DMS79 treated with DMSO at 0.1 percent for 48 hours (cell line): ENCODE data around the gene PKLR.
"Not testable (repeated sequence)": the region's sequence is repeated elsewhere in the genome, so short reads cannot be mapped to it uniquely, and the experiment has no call there.

Experiments used
- DNase-seq: peaks from one replicate; lab custom pipeline; 2025; lab: John Stamatoyannopoulos, UW

The PKLR gene

GRCh38 chr1:155301342-155301841, at the start of gene PKLR:
TSS of gene PKLR (minus strand) at chr1:155301438. CDS start at chr1:155301395, 43 bp downstream.
- no peak for DNase-seq

GRCh38 chr1:155342842-155343241, 41.6 kb upstream of the PKLR start:
- DNase-seq, result no peak

- DNase-seq, result no peak
Measured at GRCh38 chr1:155339515-155340097, 38.4 kb upstream of the PKLR start.

- no peak for DNase-seq
Measured at GRCh38 chr1:155334962-155335361, 33.7 kb upstream of the PKLR start.

- DNase-seq, result peak; percentile 42
Measured at GRCh38 chr1:155329980-155330598, 28.9 kb upstream of the PKLR start.

GRCh38 chr1:155328856-155329255, 27.6 kb upstream of the PKLR start:
- not testable (repeated sequence) for DNase-seq

- no peak for DNase-seq
Measured at GRCh38 chr1:155327981-155328380, 26.7 kb upstream of the PKLR start.

GRCh38 chr1:155326631-155327037, 25.4 kb upstream of the PKLR start:
- no peak for DNase-seq

GRCh38 chr1:155326020-155326526, 24.8 kb upstream of the PKLR start:
- no peak for DNase-seq

- DNase-seq, result no peak
Measured at GRCh38 chr1:155325603-155325893, 24.3 kb upstream of the PKLR start.

GRCh38 chr1:155324717-155325602, 23.7 kb upstream of the PKLR start:
- peak; percentile 32 for DNase-seq

- peak; percentile 93 for DNase-seq
Measured at GRCh38 chr1:155324037-155324716, 22.9 kb upstream of the PKLR start.

GRCh38 chr1:155323729-155324036, 22.4 kb upstream of the PKLR start:
- peak; percentile 74 for DNase-seq

GRCh38 chr1:155322953-155323728, 21.9 kb upstream of the PKLR start:
- peak; percentile 84 for DNase-seq

- peak; percentile 50 for DNase-seq
Measured at GRCh38 chr1:155322571-155322952, 21.3 kb upstream of the PKLR start.

- peak; percentile 2 for DNase-seq
Measured at GRCh38 chr1:155321639-155322503, 20.6 kb upstream of the PKLR start.

GRCh38 chr1:155320661-155321617, 19.7 kb upstream of the PKLR start, which contains the start of gene RUSC1:
TSS of gene RUSC1 (plus strand) at chr1:155320894. CDS start at chr1:155321774, 880 bp downstream.
- DNase-seq, result peak; percentile 44

GRCh38 chr1:155320252-155320651, 19.0 kb upstream of the PKLR start:
- no peak for DNase-seq

GRCh38 chr1:155319536-155319935, 18.3 kb upstream of the PKLR start:
- DNase-seq, result no peak
